HepG2 (cell line): ENCODE data around the gene TELO2.

Source experiments
- DBP ChIP-seq: sonication (generic); formaldehyde crosslinking; IDR thresholded peaks from 2 replicates; pipeline ENCODE4 v1.4.0; 2020; ENCODE audit warnings: missing genetic modification reagents; ENCODE audit errors: not compliant biosample characterization
- HIC2 ChIP-seq: sonication (generic); formaldehyde crosslinking; IDR thresholded peaks from 2 replicates; pipeline ENCODE4 v1.9.0; 2022; ENCODE audit warnings: low read depth, missing genetic modification reagents
- ZNF18 ChIP-seq: sonication (generic); formaldehyde crosslinking; IDR thresholded peaks from 2 replicates; pipeline ENCODE4 v1.8.0; 2022; ENCODE audit warnings: mild to moderate bottlenecking, missing genetic modification reagents; ENCODE audit not compliant: insufficient replicate concordance
- ZNF740 ChIP-seq: sonication (generic); formaldehyde crosslinking; IDR thresholded peaks from 2 replicates; pipeline ENCODE4 v1.4.0; 2020; ENCODE audit warnings: missing genetic modification reagents

- TF ChIP-seq ZNF740 (CRISPR knock-in tag) (no peak), ZNF18 (CRISPR knock-in tag) (no peak), DBP (CRISPR knock-in tag) (no peak), HIC2 (no peak)
These were observed 47.5 kb upstream of the TELO2 start for GRCh38 chr16:1445518-1446203.
